NT2/D1 (cell line): ENCODE results near the gene KAT7.

Experiments used
- YY1 ChIP-seq: IDR thresholded peaks from 2 replicates; pipeline ENCODE4 v1.6.1; 2011; ENCODE audit not compliant: insufficient read length, insufficient read depth
- ZNF274 ChIP-seq: IDR thresholded peaks from 2 replicates; pipeline ENCODE4 v1.6.1; 2011; ENCODE audit warnings: mild to moderate bottlenecking, low read depth, low read length

GRCh38 chr17:49748223-49748622, 40.3 kb upstream of the KAT7 start:
- TF ChIP-seq YY1 (no peak), ZNF274 (no peak)
